ENCODE measurements around the gene APOB.

The APOB gene

GRCh38 chr2:21019000-21019677 is 24.7 kb downstream of the APOB start:
- no peak for DNase-seq

GRCh38 chr2:21018290-21018689 is 25.6 kb downstream of the APOB start:
- no peak for DNase-seq

GRCh38 chr2:21017748-21018276 is 26.1 kb downstream of the APOB start:
- no peak for DNase-seq

- DNase-seq = no peak
Measured at GRCh38 chr2:21015281-21015645, 28.6 kb downstream of the APOB start.

GRCh38 chr2:21014364-21015280 is 29.3 kb downstream of the APOB start:
- no peak for DNase-seq

GRCh38 chr2:21013043-21013816 is 30.6 kb downstream of the APOB start:
- no peak for DNase-seq

- DNase-seq = no peak
Measured at GRCh38 chr2:21012557-21012937, 31.3 kb downstream of the APOB start.

- no peak for DNase-seq
Measured at GRCh38 chr2:21011876-21012556, 31.9 kb downstream of the APOB start.

GRCh38 chr2:21011453-21011852 is 32.4 kb downstream of the APOB start:
- no peak for DNase-seq

GRCh38 chr2:21010813-21011439 is 32.9 kb downstream of the APOB start:
- no peak for DNase-seq

- no peak for DNase-seq
Measured at GRCh38 chr2:21009662-21010225, 34.1 kb downstream of the APOB start.

- DNase-seq = no peak
Measured at GRCh38 chr2:21008790-21009661, 34.8 kb downstream of the APOB start.

- no peak for DNase-seq
Measured at GRCh38 chr2:21008014-21008789, 35.7 kb downstream of the APOB start.

- DNase-seq = no peak
Measured at GRCh38 chr2:21007129-21008013, 36.5 kb downstream of the APOB start.

- DNase-seq = no peak
Measured at GRCh38 chr2:21006423-21007128, 37.3 kb downstream of the APOB start.

- no peak for DNase-seq
Measured at GRCh38 chr2:21005700-21006422, 38.0 kb downstream of the APOB start.

- no peak for DNase-seq
Measured at GRCh38 chr2:21005111-21005699, 38.7 kb downstream of the APOB start.

Data from SHP77 (cell line).